ENCODE data around the gene GSTO1.
A peak's percentile ranks its signal among the peaks of the same experiment; 100 is the strongest.

- TF ChIP-seq, protein P1, sequence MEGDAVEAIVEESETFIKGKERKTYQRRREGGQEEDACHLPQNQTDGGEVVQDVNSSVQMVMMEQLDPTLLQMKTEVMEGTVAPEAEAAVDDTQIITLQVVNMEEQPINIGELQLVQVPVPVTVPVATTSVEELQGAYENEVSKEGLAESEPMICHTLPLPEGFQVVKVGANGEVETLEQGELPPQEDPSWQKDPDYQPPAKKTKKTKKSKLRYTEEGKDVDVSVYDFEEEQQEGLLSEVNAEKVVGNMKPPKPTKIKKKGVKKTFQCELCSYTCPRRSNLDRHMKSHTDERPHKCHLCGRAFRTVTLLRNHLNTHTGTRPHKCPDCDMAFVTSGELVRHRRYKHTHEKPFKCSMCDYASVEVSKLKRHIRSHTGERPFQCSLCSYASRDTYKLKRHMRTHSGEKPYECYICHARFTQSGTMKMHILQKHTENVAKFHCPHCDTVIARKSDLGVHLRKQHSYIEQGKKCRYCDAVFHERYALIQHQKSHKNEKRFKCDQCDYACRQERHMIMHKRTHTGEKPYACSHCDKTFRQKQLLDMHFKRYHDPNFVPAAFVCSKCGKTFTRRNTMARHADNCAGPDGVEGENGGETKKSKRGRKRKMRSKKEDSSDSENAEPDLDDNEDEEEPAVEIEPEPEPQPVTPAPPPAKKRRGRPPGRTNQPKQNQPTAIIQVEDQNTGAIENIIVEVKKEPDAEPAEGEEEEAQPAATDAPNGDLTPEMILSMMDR (IDR thresholded peaks at IDR 0.05) = no peak
- TF ChIP-seq POLR2A (IDR thresholded peaks at IDR 0.05) = peak; percentile 74 to 86
Observed at GRCh38 chr10:104268713-104269645, 14.3 kb downstream of the GSTO1 start, which contains the start of gene GSTO2.

All from adrenal gland (tissue), 5 donors.